ENCODE measurements around the gene TPRX1.

DNA sequence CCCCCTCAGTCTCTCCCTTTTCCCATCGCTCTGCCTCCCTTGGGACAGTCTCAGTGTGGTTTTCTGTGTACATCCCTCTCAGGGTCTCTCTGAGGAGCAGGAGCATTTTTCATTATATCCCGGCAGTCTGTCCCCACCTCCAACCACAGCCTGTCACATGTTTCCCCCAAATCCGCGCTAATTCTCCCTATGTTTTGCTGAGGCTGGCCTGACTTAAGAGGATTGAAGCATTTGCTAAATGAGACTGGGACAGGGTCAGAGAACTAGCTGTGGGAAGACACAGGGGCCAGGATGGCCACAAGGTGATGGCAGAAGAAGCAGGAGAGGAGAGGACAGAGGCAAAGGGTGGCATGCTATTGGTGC is 5.5 kb downstream of the TPRX1 start:
- TF ChIP-seq ZNF253 (CRISPR knock-in tag; conservative IDR thresholded peaks at IDR 0.05) (no peak), ELK3 (CRISPR knock-in tag; IDR thresholded peaks at IDR 0.05) (no peak), GATA2 (CRISPR knock-in tag; IDR thresholded peaks at IDR 0.05) (no peak)
- TF ChIP-seq, protein P1, sequence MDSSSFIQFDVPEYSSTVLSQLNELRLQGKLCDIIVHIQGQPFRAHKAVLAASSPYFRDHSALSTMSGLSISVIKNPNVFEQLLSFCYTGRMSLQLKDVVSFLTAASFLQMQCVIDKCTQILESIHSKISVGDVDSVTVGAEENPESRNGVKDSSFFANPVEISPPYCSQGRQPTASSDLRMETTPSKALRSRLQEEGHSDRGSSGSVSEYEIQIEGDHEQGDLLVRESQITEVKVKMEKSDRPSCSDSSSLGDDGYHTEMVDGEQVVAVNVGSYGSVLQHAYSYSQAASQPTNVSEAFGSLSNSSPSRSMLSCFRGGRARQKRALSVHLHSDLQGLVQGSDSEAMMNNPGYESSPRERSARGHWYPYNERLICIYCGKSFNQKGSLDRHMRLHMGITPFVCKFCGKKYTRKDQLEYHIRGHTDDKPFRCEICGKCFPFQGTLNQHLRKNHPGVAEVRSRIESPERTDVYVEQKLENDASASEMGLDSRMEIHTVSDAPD (CRISPR knock-in tag; IDR thresholded peaks at IDR 0.05): no peak
- TF ChIP-seq, protein P2, sequence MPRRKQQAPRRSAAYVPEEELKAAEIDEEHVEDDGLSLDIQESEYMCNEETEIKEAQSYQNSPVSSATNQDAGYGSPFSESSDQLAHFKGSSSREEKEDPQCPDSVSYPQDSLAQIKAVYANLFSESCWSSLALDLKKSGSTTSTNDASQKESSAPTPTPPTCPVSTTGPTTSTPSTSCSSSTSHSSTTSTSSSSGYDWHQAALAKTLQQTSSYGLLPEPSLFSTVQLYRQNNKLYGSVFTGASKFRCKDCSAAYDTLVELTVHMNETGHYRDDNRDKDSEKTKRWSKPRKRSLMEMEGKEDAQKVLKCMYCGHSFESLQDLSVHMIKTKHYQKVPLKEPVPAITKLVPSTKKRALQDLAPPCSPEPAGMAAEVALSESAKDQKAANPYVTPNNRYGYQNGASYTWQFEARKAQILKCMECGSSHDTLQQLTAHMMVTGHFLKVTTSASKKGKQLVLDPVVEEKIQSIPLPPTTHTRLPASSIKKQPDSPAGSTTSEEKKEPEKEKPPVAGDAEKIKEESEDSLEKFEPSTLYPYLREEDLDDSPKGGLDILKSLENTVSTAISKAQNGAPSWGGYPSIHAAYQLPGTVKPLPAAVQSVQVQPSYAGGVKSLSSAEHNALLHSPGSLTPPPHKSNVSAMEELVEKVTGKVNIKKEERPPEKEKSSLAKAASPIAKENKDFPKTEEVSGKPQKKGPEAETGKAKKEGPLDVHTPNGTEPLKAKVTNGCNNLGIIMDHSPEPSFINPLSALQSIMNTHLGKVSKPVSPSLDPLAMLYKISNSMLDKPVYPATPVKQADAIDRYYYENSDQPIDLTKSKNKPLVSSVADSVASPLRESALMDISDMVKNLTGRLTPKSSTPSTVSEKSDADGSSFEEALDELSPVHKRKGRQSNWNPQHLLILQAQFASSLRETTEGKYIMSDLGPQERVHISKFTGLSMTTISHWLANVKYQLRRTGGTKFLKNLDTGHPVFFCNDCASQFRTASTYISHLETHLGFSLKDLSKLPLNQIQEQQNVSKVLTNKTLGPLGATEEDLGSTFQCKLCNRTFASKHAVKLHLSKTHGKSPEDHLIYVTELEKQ (CRISPR knock-in tag; IDR thresholded peaks at IDR 0.05): no peak
- TF ChIP-seq, protein P3, sequence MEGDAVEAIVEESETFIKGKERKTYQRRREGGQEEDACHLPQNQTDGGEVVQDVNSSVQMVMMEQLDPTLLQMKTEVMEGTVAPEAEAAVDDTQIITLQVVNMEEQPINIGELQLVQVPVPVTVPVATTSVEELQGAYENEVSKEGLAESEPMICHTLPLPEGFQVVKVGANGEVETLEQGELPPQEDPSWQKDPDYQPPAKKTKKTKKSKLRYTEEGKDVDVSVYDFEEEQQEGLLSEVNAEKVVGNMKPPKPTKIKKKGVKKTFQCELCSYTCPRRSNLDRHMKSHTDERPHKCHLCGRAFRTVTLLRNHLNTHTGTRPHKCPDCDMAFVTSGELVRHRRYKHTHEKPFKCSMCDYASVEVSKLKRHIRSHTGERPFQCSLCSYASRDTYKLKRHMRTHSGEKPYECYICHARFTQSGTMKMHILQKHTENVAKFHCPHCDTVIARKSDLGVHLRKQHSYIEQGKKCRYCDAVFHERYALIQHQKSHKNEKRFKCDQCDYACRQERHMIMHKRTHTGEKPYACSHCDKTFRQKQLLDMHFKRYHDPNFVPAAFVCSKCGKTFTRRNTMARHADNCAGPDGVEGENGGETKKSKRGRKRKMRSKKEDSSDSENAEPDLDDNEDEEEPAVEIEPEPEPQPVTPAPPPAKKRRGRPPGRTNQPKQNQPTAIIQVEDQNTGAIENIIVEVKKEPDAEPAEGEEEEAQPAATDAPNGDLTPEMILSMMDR (IDR thresholded peaks at IDR 0.05 in 2 of 3, conservative IDR thresholded peaks at IDR 0.05 in 1 of 3; ENCODE audit: insufficient read depth in 2 of 3, low read depth in 1 of 3, low read length in 3 of 3): no peak
